IMR-90 (cell line): ENCODE data around the gene TRDMT1. TPM values are rescaled to one million over a fixed set of nuclear protein-coding genes. Genes with fewer than 3 reads are reported as not detected.

ENCODE experiments used
- ATAC-seq: fragments of 200-7000 bp; cut with Tn5 transposase; 2 replicates; pipeline ENCODE4 v1.9.1; 2020; ENCODE audit warnings: low read depth, mild to moderate bottlenecking, moderate library complexity
- BruUV-seq: library from RNA; stranded (reverse); fragments of 400-500 nt; replicated peaks from 2 replicates; lab custom pipeline; 2021; lab: Mats Ljungman, UMichigan
- CTCF ChIA-PET: fragments of 300-600 bp; formaldehyde crosslinking; extraction: SDS; loops from one replicate; lab custom pipeline; 2021; ENCODE audit warnings: antibody characterized with exemption; lab: Yijun Ruan, JAX
- POLR2A ChIA-PET: fragments of 300-600 bp; sonication (Branson Sonifier 250); formaldehyde crosslinking; loops from one replicate; lab custom pipeline; 2022; ENCODE audit warnings: antibody characterized with exemption; ENCODE audit not compliant: unreplicated experiment; lab: Charles Lee
- DNase-seq: peaks from one replicate; pipeline ENCODE4 v3.0.0; 2013
- H2AFZ ChIP-seq: replicated peaks from 2 replicates; pipeline ENCODE3; 2013; ENCODE audit warnings: low read length, mild to moderate bottlenecking; ENCODE audit not compliant: poor library complexity
- H2AK5ac ChIP-seq: 2 replicates; pipeline ENCODE4 v1.6.1; 2013; ENCODE audit warnings: low read depth, low read length, inconsistent platforms
- H2AK9ac ChIP-seq: replicated peaks from 2 replicates; pipeline ENCODE3; 2013; ENCODE audit warnings: mild to moderate bottlenecking, low read depth, low read length, moderate library complexity; ENCODE audit not compliant: poor library complexity
- H2BK120ac ChIP-seq: 2 replicates; pipeline ENCODE4 v1.6.1; 2013; ENCODE audit warnings: low read depth, low read length, inconsistent platforms
- H2BK15ac ChIP-seq: 3 replicates; pipeline ENCODE4 v1.6.1; 2013; ENCODE audit warnings: low read depth, low read length, inconsistent platforms
- H2BK20ac ChIP-seq: 2 replicates; pipeline ENCODE4 v1.6.1; 2013; ENCODE audit warnings: low read depth, mild to moderate bottlenecking, inconsistent platforms, low read length, moderate library complexity
- H2BK5ac ChIP-seq: 2 replicates; pipeline ENCODE4 v1.6.1; 2013; ENCODE audit warnings: mild to moderate bottlenecking, low read depth, low read length, inconsistent platforms; ENCODE audit not compliant: poor library complexity, severe bottlenecking
- H3K14ac ChIP-seq: replicated peaks from 2 replicates; pipeline ENCODE4 v1.6.1; 2013; ENCODE audit warnings: low read depth, low read length, inconsistent platforms
- H3K18ac ChIP-seq: 2 replicates; pipeline ENCODE4 v1.6.1; 2013; ENCODE audit warnings: low read depth, low read length, control low read depth
- H3K23ac ChIP-seq: 2 replicates; pipeline ENCODE4 v1.6.1; 2013; ENCODE audit warnings: low read depth, low read length, inconsistent platforms
- H3K27ac ChIP-seq: 2 replicates; pipeline ENCODE4 v1.5.1; 2013; ENCODE audit warnings: mild to moderate bottlenecking, control low read depth, low read length; ENCODE audit not compliant: insufficient read depth
- H3K27me3 ChIP-seq: 2 replicates; pipeline ENCODE4 v1.6.1; 2013; ENCODE audit warnings: low read length; ENCODE audit not compliant: control insufficient read depth, insufficient read depth
- H3K36me3 ChIP-seq: 2 replicates; pipeline ENCODE4 v1.6.1; 2013; ENCODE audit warnings: low read length, mixed read lengths; ENCODE audit not compliant: control insufficient read depth, insufficient read depth
- H3K4ac ChIP-seq: 2 replicates; pipeline ENCODE4 v1.6.1; 2013; ENCODE audit warnings: low read depth, low read length, inconsistent platforms
- H3K4me1 ChIP-seq: 2 replicates; pipeline ENCODE4 v1.6.1; 2013; ENCODE audit warnings: low read length, mixed read lengths; ENCODE audit not compliant: control insufficient read depth, insufficient read depth
- H3K4me2 ChIP-seq: 2 replicates; pipeline ENCODE4 v1.6.1; 2013; ENCODE audit warnings: low read depth, mild to moderate bottlenecking, control low read depth, low read length, moderate library complexity
- H3K4me3 ChIP-seq: 2 replicates; pipeline ENCODE4 v1.5.1; 2013; ENCODE audit warnings: low read depth, mild to moderate bottlenecking, control low read depth, low read length, moderate library complexity; ENCODE audit not compliant: insufficient read depth
- H3K56ac ChIP-seq: 2 replicates; pipeline ENCODE4 v1.6.1; 2013; ENCODE audit warnings: low read length, inconsistent platforms; ENCODE audit not compliant: insufficient read depth; ENCODE audit errors: extremely low read depth
- H3K79me1 ChIP-seq, 2 experiments: 2 replicates each; pipeline ENCODE4 v1.6.1; 2013; ENCODE audit warnings: low read length in 2 of 2, inconsistent platforms in 1 of 2, low read depth in 1 of 2
- H3K9ac ChIP-seq: 2 replicates; pipeline ENCODE4 v1.6.1; 2013; ENCODE audit warnings: low read depth, low read length, control low read depth
- H3K9me1 ChIP-seq: 2 replicates; pipeline ENCODE4 v1.6.1; 2013; ENCODE audit warnings: low read length, inconsistent platforms; ENCODE audit not compliant: insufficient read depth
- H3K9me3 ChIP-seq: 2 replicates; pipeline ENCODE4 v1.6.1; 2013; ENCODE audit warnings: low read length; ENCODE audit not compliant: control insufficient read depth, insufficient read depth
- H4K20me1 ChIP-seq: 2 replicates; pipeline ENCODE4 v1.6.1; 2013; ENCODE audit warnings: low read length, inconsistent platforms; ENCODE audit not compliant: insufficient read depth
- H4K5ac ChIP-seq: 2 replicates; pipeline ENCODE4 v1.6.1; 2013; ENCODE audit warnings: mild to moderate bottlenecking, low read depth, low read length, control low read depth
- H4K8ac ChIP-seq, 2 experiments: 2 replicates each; pipeline ENCODE4 v1.6.1; 2013; ENCODE audit warnings: low read depth in 2 of 2, low read length in 2 of 2, control low read depth in 1 of 2, inconsistent platforms in 1 of 2
- H4K91ac ChIP-seq: 2 replicates; pipeline ENCODE4 v1.6.1; 2013; ENCODE audit warnings: low read depth, low read length, inconsistent platforms; ENCODE audit not compliant: insufficient read depth
- ELK1 ChIP-seq: fragments of 150-350 bp; IDR thresholded peaks from 2 replicates; pipeline ENCODE4 v1.6.1; 2016; ENCODE audit warnings: low read depth, mild to moderate bottlenecking, low read length, moderate library complexity, borderline replicate concordance
- WGBS, 2 experiments: methylation state at CpG; one replicate each; pipeline versions ENCODE4 v1.1.5 to v1.1.7; 2013; ENCODE audit warnings: missing lambda C conversion rate in 2 of 2; ENCODE audit not compliant: insufficient read length in 1 of 2; ENCODE audit errors: extremely low coverage in 2 of 2; 5-methylcytosine and 5-hydroxymethylcytosine counted together
- dilution Hi-C: fragments of 300-500 bp; cut with HindIII; formaldehyde crosslinking; loops from one replicate; pipeline ENCODE4 v1.14.3; 2018; ENCODE audit warnings: low sequenced_read_pairs; ENCODE audit not compliant: unreplicated experiment
- in situ Hi-C: fragments of 300-500 bp; cut with MboI; formaldehyde crosslinking; loops from 3 replicates; pipeline ENCODE4 v1.14.3; 2019; ENCODE audit warnings: low sequenced_read_pairs, inconsistent platforms, mixed read lengths
- intact Hi-C: fragments of 100-400 bp; cut with micrococcal nuclease; formaldehyde crosslinking; loops from 2 replicates; pipeline ENCODE4 v1.10.0; 2022
- polyA plus RNA-seq, 3 experiments: library from polyadenylated mRNA; depleted of rRNA; stranded (reverse); fragments of >200 nt; gene quantifications; 2 replicates each; pipeline ENCODE4 v1.2.3, GENCODE V29; 2012; ENCODE audit warnings: low replicate concordance in 1 of 3
- total RNA-seq: library from RNA; depleted of rRNA; stranded (reverse); fragments of >200 nt; gene quantifications from 2 replicates; pipeline ENCODE4 v1.2.3, GENCODE V29; 2012

TRDMT1 gene
- total and polyA plus RNA-seq, 2 of the 4 experiments (the other 2 are of a cell fraction) = 2.1 to 4.7 TPM

DNA sequence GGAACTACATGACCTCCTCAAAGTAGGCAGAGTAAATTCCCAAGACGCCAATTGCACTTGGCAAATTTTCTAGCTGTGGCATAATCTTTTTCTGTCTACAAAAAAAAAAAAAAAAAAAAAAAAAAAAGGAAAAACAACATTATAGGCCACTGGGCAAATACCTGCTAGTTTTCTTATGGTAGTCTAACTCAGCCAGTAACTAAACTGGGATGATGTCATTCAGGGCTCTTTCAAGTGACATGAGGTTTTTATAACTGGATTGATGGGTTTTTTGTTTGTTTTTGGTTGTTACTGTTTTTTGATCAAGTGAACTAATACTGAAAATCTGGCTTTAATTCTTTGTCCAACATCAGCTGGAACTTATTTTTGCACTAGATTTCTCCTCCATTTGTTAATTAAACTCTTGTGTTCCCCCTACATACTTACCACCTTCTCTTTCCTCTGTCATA is 19.2 kb upstream of the TRDMT1 start:
- in situ Hi-C loops = no loop called here
- no peak overlapping the region for H4K91ac ChIP-seq
- TF ChIP-seq ELK1 = no peak
- H3K56ac ChIP-seq = no peak overlapping the region
- H4K5ac ChIP-seq = peak overlapping the region; percentile 19; the same call in 1 of the 2 replicates
- H2AFZ ChIP-seq = no peak overlapping the region
- H3K18ac ChIP-seq = no peak overlapping the region; the same call in 1 of the 2 replicates
- ATAC-seq (no peak), DNase-seq (peak; percentile 28)
- H4K20me1 ChIP-seq = no peaks in the 10 kb centered on the region
- no peak overlapping the region for H2BK120ac ChIP-seq
- H4K8ac ChIP-seq = no peak overlapping the region
- H3K27ac ChIP-seq = no peak overlapping the region
- ChIA-PET POLR2A (interaction anchor here (0.6 kb wide), 1 partner anchor 1633 kb away, joined by 6 read pairs; no protein-coding TSS in a partner anchor), CTCF (interaction anchor here (0.6 kb wide), 2 partner anchors 156 to 245 kb away, joined by 3 to 5 read pairs; no protein-coding TSS in a partner anchor)
- H3K23ac ChIP-seq = no peak overlapping the region
- H2AK5ac ChIP-seq = no peak overlapping the region
- peaks cover 4% of the 10 kb centered on the region for H3K9me1 ChIP-seq
- H2BK5ac ChIP-seq = no peak overlapping the region
- no peak overlapping the region for H2AK9ac ChIP-seq
- intact Hi-C loops = no loop called here
- no peak overlapping the region for H3K4me3 ChIP-seq
- BruUV-seq = no TSS peak
- 0 out of 3 replicates have a peak overlapping the region, but pooled peaks have one; percentile 44 for H2BK15ac ChIP-seq
- H2BK20ac ChIP-seq = 0 out of 2 replicates have a peak overlapping the region, but pooled peaks have one; percentile 14
- peaks cover 13 to 38% of the 10 kb centered on the region in 2 experiments for H3K79me1 ChIP-seq
- no CpG with 5 or more reads among the region's 1 CpG for WGBS, 2 experiments
- no peaks in the 10 kb centered on the region for H3K36me3 ChIP-seq
- H3K9ac ChIP-seq = no peak overlapping the region
- no peak overlapping the region for H3K4me2 ChIP-seq
- H3K4me1 ChIP-seq = peaks cover 10% of the 10 kb centered on the region
- peak overlapping the region; percentile 4; the same call in 1 of the 2 replicates for H3K4ac ChIP-seq
- H3K14ac ChIP-seq = no peak overlapping the region
- dilution Hi-C loops = no loop called here
- H3K9me3 ChIP-seq = no peaks in the 10 kb centered on the region
- H3K27me3 ChIP-seq = no peaks in the 10 kb centered on the region
